HEK293 (cell line): ENCODE data around the gene TESK1.

ENCODE experiments used
- HOXA7 ChIP-seq: sonication (generic); formaldehyde crosslinking; IDR thresholded peaks from 2 replicates; pipeline ENCODE4 v1.8.1; 2022; ENCODE audit warnings: missing genetic modification reagents, borderline replicate concordance
- MYNN ChIP-seq: fragments of 450-650 bp; formaldehyde crosslinking; IDR thresholded peaks from 2 replicates; pipeline ENCODE4 v1.5.1; 2016; ENCODE audit warnings: missing biosample characterization, missing genetic modification characterization, borderline replicate concordance
- ZBTB21 ChIP-seq: fragments of 450-650 bp; formaldehyde crosslinking; IDR thresholded peaks from 2 replicates; pipeline ENCODE4 v1.5.1; 2017; ENCODE audit warnings: missing biosample characterization, missing genetic modification characterization
- ZBTB8A ChIP-seq: fragments of 450-650 bp; formaldehyde crosslinking; IDR thresholded peaks from 2 replicates; pipeline ENCODE4 v1.5.1; 2016; ENCODE audit warnings: missing biosample characterization, missing genetic modification characterization
- ZFP37 ChIP-seq: fragments of 450-650 bp; formaldehyde crosslinking; IDR thresholded peaks from 2 replicates; pipeline ENCODE4 v1.5.1; 2016; ENCODE audit warnings: missing biosample characterization, missing genetic modification characterization
- ZNF184 ChIP-seq: fragments of 450-650 bp; IDR thresholded peaks from 2 replicates; pipeline ENCODE4 v1.5.1; 2018; ENCODE audit warnings: missing biosample characterization, mild to moderate bottlenecking, missing genetic modification characterization
- ZNF274 ChIP-seq, 2 experiments: fragments of 200-500 bp in 1 of 2; fragments of 450-650 bp in 1 of 2; sonication (Bioruptor generic) in 1 of 2; formaldehyde crosslinking in 1 of 2; IDR thresholded peaks; 2 replicates each; pipeline versions ENCODE4 v1.5.1 to v1.6.1; 2014 to 2016; ENCODE audit warnings: borderline replicate concordance in 1 of 2, inconsistent platforms in 1 of 2, low read length in 1 of 2, missing biosample characterization in 1 of 2, missing genetic modification characterization in 1 of 2
- ZNF548 ChIP-seq: fragments of 450-650 bp; formaldehyde crosslinking; IDR thresholded peaks from 2 replicates; pipeline ENCODE4 v1.5.1; 2016; ENCODE audit warnings: missing biosample characterization, missing genetic modification characterization
- ZNF792 ChIP-seq: fragments of 450-650 bp; formaldehyde crosslinking; IDR thresholded peaks from 2 replicates; pipeline ENCODE4 v1.5.1; 2016; ENCODE audit warnings: missing biosample characterization, missing genetic modification characterization
- TF ChIP-seq, protein P1 (sequence below): fragments of 450-650 bp; formaldehyde crosslinking; IDR thresholded peaks from 2 replicates; pipeline ENCODE4 v1.5.1; 2016; ENCODE audit warnings: missing biosample characterization, missing genetic modification characterization
- TF ChIP-seq, protein P2 (sequence below): fragments of 450-650 bp; formaldehyde crosslinking; IDR thresholded peaks from 2 replicates; pipeline ENCODE4 v1.5.1; 2016; ENCODE audit warnings: missing biosample characterization, missing genetic modification characterization

DNA sequence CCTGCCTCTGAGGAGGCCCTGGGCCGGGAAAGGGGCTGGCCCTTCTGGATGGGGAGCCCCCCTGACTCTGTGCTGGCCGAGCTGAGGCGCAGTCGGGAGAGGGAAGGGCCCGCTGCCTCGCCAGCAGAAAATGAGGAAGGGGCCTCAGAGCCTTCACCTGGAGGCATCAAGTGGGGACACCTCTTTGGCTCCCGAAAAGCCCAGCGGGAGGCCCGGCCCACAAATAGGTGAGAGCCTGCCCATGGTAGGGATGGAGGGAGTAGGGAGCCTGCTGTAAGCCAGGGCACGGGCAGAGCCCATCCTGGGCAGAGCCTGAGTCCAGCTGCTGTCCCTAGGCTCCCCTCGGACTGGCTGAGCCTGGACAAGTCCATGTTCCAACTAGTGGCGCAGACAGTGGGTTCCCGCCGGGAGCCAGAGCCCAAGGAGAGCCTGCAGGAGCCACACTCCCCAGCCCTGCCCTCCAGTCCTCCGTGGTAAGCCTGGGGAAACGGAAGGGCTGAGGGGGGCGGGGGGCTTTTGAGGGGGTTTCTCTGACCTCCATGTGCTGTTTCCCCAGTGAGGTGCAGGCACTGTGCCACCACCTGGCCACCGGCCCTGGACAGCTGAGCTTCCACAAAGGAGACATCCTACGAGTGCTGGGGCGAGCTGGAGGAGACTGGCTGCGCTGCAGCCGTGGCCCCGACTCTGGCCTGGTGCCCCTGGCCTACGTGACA is 44.3 kb upstream of the TESK1 start:
- TF ChIP-seq, protein P1, sequence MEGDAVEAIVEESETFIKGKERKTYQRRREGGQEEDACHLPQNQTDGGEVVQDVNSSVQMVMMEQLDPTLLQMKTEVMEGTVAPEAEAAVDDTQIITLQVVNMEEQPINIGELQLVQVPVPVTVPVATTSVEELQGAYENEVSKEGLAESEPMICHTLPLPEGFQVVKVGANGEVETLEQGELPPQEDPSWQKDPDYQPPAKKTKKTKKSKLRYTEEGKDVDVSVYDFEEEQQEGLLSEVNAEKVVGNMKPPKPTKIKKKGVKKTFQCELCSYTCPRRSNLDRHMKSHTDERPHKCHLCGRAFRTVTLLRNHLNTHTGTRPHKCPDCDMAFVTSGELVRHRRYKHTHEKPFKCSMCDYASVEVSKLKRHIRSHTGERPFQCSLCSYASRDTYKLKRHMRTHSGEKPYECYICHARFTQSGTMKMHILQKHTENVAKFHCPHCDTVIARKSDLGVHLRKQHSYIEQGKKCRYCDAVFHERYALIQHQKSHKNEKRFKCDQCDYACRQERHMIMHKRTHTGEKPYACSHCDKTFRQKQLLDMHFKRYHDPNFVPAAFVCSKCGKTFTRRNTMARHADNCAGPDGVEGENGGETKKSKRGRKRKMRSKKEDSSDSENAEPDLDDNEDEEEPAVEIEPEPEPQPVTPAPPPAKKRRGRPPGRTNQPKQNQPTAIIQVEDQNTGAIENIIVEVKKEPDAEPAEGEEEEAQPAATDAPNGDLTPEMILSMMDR (tag by site-specific recombination) = no peak
- TF ChIP-seq, protein P2, sequence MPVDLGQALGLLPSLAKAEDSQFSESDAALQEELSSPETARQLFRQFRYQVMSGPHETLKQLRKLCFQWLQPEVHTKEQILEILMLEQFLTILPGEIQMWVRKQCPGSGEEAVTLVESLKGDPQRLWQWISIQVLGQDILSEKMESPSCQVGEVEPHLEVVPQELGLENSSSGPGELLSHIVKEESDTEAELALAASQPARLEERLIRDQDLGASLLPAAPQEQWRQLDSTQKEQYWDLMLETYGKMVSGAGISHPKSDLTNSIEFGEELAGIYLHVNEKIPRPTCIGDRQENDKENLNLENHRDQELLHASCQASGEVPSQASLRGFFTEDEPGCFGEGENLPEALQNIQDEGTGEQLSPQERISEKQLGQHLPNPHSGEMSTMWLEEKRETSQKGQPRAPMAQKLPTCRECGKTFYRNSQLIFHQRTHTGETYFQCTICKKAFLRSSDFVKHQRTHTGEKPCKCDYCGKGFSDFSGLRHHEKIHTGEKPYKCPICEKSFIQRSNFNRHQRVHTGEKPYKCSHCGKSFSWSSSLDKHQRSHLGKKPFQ (tag by site-specific recombination) = no peak
- TF ChIP-seq ZFP37 (tag by site-specific recombination) (no peak), ZBTB8A (tag by site-specific recombination) (no peak), ZNF184 (tag by site-specific recombination) (no peak), ZNF792 (tag by site-specific recombination) (no peak), ZNF548 (tag by site-specific recombination) (no peak), ZBTB21 (tag by site-specific recombination) (no peak), MYNN (no peak), HOXA7 (CRISPR knock-in tag) (no peak), ZNF274 (IDR thresholded peaks at IDR 0.05; ENCODE audit: low read length) (no peak), ZNF274 (tag by site-specific recombination; IDR thresholded peaks at IDR 0.05; ENCODE audit: borderline replicate concordance) (no peak)
